ENCODE results near the gene DAGLA. TPM values are rescaled to one million over a fixed set of nuclear protein-coding genes. Genes with fewer than 3 reads are reported as not detected.

Gene DAGLA
- total and polyA plus RNA-seq, 2 donors (not counting 3 experiments of a cell fraction or from before 2014, with no cell fraction given) = 2.5 to 4.7 TPM

DNA sequence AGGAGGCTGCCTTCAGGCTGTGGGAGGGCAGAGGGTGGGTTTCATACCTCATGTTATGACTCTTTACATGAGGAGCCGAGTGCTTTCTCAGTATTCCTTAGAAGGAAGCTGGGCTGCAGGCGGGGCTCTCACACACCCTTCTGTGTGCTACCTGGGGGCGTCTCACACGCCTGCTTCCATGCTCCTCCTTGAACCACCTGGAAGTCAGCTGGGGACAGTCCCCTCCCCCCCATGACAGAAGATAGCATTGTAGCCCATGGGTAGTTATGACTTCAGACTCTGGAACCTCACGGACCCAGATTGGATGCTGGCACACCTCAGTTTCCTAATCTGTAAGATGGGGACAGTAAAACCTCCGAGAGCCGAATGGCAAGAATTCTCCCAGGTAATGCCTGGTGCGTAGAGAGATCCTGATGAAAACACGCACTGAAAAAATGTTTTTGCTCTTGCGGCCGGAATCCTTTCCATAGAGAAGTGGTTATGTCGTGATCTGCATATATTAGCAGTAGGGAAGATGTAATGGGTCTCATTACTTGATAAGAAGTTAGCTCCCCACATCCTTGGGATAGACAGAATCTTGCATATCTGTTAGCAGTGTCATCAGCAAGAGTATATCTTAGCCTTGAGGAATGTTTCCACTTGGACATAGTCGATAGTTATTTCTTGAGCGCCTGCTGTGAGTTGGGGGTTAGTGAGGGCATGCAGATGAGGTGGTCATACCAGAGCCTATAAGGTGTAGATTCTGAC lies 4.9 kb downstream of the DAGLA start:
- Histone ChIP-seq H3K79me2 (ENCODE audit: control insufficient read depth, insufficient read depth, low read length) (no peaks in the 10 kb centered on the region), H3K27ac (ENCODE audit: insufficient read depth, low read depth, low read length) (no peak overlapping the region), H3K9me1 (replicated peaks; ENCODE audit: control insufficient read depth, extremely low read depth, insufficient read depth, low read length) (no peaks in the 10 kb centered on the region), H3K4me1 (ENCODE audit: control insufficient read depth, extremely low read depth, insufficient read depth, low read length) (peaks cover 26% of the 10 kb centered on the region), H3K4me3 (replicated peaks in 1 of 3; ENCODE audit: insufficient read depth in 1 of 3, low read depth in 1 of 3, low read length in 3 of 3) (no peak overlapping the region), H2AFZ (ENCODE audit: low read depth, low read length) (no peak overlapping the region), H3K9me3 (replicated peaks; ENCODE audit: control insufficient read depth, insufficient read depth, low read length) (no peaks in the 10 kb centered on the region), H3K4me2 (ENCODE audit: insufficient read depth, low read length) (no peak overlapping the region), H4K20me1 (replicated peaks; ENCODE audit: control insufficient read depth, extremely low read depth, insufficient read depth, low read length) (no peaks in the 10 kb centered on the region), H3K27me3 (ENCODE audit: control insufficient read depth in 2 of 2, insufficient read depth in 2 of 2, low read length in 2 of 2) (no peaks in the 10 kb centered on the region), H3K9ac (replicated peaks; ENCODE audit: extremely low read depth, insufficient read depth, low read length) (no peak overlapping the region), H3K36me3 (ENCODE audit: control insufficient read depth in 2 of 2, extremely low read depth in 1 of 2, insufficient read depth in 2 of 2, low read length in 2 of 2) (no peaks in the 10 kb centered on the region)
- DNase-seq (ENCODE audit: low read depth, low spot score) (no peak), FAIRE-seq (no peak)
- dilution Hi-C loops (cut with MboI; ENCODE audit: extremely low pct_ligation_motif_present, low sequenced_read_pairs) (no loop called here), intact Hi-C loops (cut with micrococcal nuclease) (loop anchor here (5.0 kb wide), 2 partner anchors 32 to 103 kb away; partner anchors contain the start of gene SYT7)
- POLR2A ChIA-PET = no interaction called here
- no TSS peak for BruUV-seq (replicated peaks)
- CTCF ChIA-PET = interaction anchor here (1.5 to 1.7 kb wide), 2 partner anchors 13 to 48 kb away, joined by 3 to 6 read pairs; no protein-coding TSS in a partner anchor
- TF ChIP-seq, protein P1, sequence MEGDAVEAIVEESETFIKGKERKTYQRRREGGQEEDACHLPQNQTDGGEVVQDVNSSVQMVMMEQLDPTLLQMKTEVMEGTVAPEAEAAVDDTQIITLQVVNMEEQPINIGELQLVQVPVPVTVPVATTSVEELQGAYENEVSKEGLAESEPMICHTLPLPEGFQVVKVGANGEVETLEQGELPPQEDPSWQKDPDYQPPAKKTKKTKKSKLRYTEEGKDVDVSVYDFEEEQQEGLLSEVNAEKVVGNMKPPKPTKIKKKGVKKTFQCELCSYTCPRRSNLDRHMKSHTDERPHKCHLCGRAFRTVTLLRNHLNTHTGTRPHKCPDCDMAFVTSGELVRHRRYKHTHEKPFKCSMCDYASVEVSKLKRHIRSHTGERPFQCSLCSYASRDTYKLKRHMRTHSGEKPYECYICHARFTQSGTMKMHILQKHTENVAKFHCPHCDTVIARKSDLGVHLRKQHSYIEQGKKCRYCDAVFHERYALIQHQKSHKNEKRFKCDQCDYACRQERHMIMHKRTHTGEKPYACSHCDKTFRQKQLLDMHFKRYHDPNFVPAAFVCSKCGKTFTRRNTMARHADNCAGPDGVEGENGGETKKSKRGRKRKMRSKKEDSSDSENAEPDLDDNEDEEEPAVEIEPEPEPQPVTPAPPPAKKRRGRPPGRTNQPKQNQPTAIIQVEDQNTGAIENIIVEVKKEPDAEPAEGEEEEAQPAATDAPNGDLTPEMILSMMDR (IDR thresholded peaks at IDR 0.05; ENCODE audit: extremely low read depth in 1 of 2, insufficient read depth in 1 of 2, low read depth in 1 of 2, low read length in 2 of 2) = no peak
- TF ChIP-seq, protein P2, sequence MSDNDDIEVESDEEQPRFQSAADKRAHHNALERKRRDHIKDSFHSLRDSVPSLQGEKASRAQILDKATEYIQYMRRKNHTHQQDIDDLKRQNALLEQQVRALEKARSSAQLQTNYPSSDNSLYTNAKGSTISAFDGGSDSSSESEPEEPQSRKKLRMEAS (IDR thresholded peaks at IDR 0.05; ENCODE audit: insufficient read depth, insufficient read length) = no peak
- TF ChIP-seq POLR2AphosphoS5 (IDR thresholded peaks at IDR 0.05; ENCODE audit: insufficient read depth, low read depth, low read length) (no peak), MYC (IDR thresholded peaks at IDR 0.05; ENCODE audit: low read depth, low read length) (no peak), JUN (IDR thresholded peaks at IDR 0.05; ENCODE audit: borderline replicate concordance, insufficient read depth, insufficient read length, low read depth) (no peak), EZH2 (IDR thresholded peaks at IDR 0.05; ENCODE audit: borderline replicate concordance, low read depth, low read length, severe bottlenecking) (no peak), GATA2 (IDR thresholded peaks at IDR 0.05; ENCODE audit: insufficient read depth, insufficient read length, low read depth, low read length) (no peak), POLR2A (IDR thresholded peaks at IDR 0.05; ENCODE audit: low read depth, low read length) (no peak), FOS (IDR thresholded peaks at IDR 0.05; ENCODE audit: borderline replicate concordance, insufficient read depth, low read length) (no peak)

All from endothelial cell of umbilical vein (primary cell).